Measurements from ENCODE around the gene HNRNPAB.

The HNRNPAB gene

GRCh38 chr5:178214160-178214803 is 9.9 kb downstream of the HNRNPAB start:
- H3K4me3 Mint-ChIP-seq, result no peak overlapping the region
- peaks cover 51% of the 10 kb centered on the region for H3K4me1 Mint-ChIP-seq
- no peaks in the 10 kb centered on the region for H3K27me3 Mint-ChIP-seq
- ATAC-seq, result no peak
- H3K27ac Mint-ChIP-seq, result peak overlapping the region; percentile 63
- peaks cover 68% of the 10 kb centered on the region for H3K36me3 Mint-ChIP-seq
- H3K9me3 Mint-ChIP-seq, result no peaks in the 10 kb centered on the region

- peak overlapping the region; percentile 63 for H3K27ac Mint-ChIP-seq
- no peaks in the 10 kb centered on the region for H3K27me3 Mint-ChIP-seq
- peaks cover 41% of the 10 kb centered on the region for H3K4me1 Mint-ChIP-seq
- no peaks in the 10 kb centered on the region for H3K9me3 Mint-ChIP-seq
- ATAC-seq, result no peak
- peaks cover 63% of the 10 kb centered on the region for H3K36me3 Mint-ChIP-seq
- no peak overlapping the region for H3K4me3 Mint-ChIP-seq
Observed at GRCh38 chr5:178215280-178216002, 11.1 kb downstream of the HNRNPAB start.

GRCh38 chr5:178216088-178216534 is 11.8 kb downstream of the HNRNPAB start:
- peak; percentile 70 for ATAC-seq
- Mint-ChIP-seq H3K27me3 (no peaks in the 10 kb centered on the region), H3K27ac (peak overlapping the region; percentile 63), H3K4me3 (peak overlapping the region; percentile 40), H3K4me1 (peaks cover 46% of the 10 kb centered on the region), H3K36me3 (peaks cover 66% of the 10 kb centered on the region), H3K9me3 (no peaks in the 10 kb centered on the region)

- Mint-ChIP-seq H3K4me3 (no peak overlapping the region), H3K27ac (peak overlapping the region; percentile 63), H3K9me3 (no peaks in the 10 kb centered on the region), H3K36me3 (peaks cover 66% of the 10 kb centered on the region), H3K27me3 (no peaks in the 10 kb centered on the region), H3K4me1 (peaks cover 48% of the 10 kb centered on the region)
- ATAC-seq, result no peak
Observed at GRCh38 chr5:178216779-178217178, 12.4 kb downstream of the HNRNPAB start.

GRCh38 chr5:178218237-178218776 is 14.0 kb downstream of the HNRNPAB start:
- peaks cover 63% of the 10 kb centered on the region for H3K36me3 Mint-ChIP-seq
- no peak overlapping the region for H3K4me3 Mint-ChIP-seq
- H3K27me3 Mint-ChIP-seq, result no peaks in the 10 kb centered on the region
- H3K4me1 Mint-ChIP-seq, result peaks cover 54% of the 10 kb centered on the region
- ATAC-seq, result no peak
- no peak overlapping the region for H3K27ac Mint-ChIP-seq
- H3K9me3 Mint-ChIP-seq, result no peaks in the 10 kb centered on the region

GRCh38 chr5:178218827-178219226 is 14.5 kb downstream of the HNRNPAB start:
- no peaks in the 10 kb centered on the region for H3K9me3 Mint-ChIP-seq
- H3K36me3 Mint-ChIP-seq, result peaks cover 63% of the 10 kb centered on the region
- no peak overlapping the region for H3K27ac Mint-ChIP-seq
- H3K4me1 Mint-ChIP-seq, result peaks cover 54% of the 10 kb centered on the region
- H3K27me3 Mint-ChIP-seq, result no peaks in the 10 kb centered on the region
- no peak for ATAC-seq
- H3K4me3 Mint-ChIP-seq, result no peak overlapping the region

- peaks cover 42% of the 10 kb centered on the region for H3K4me1 Mint-ChIP-seq
- H3K4me3 Mint-ChIP-seq, result no peak overlapping the region
- peaks cover 72% of the 10 kb centered on the region for H3K36me3 Mint-ChIP-seq
- peak overlapping the region; percentile 20 for H3K27ac Mint-ChIP-seq
- no peaks in the 10 kb centered on the region for H3K9me3 Mint-ChIP-seq
- no peaks in the 10 kb centered on the region for H3K27me3 Mint-ChIP-seq
- no peak for ATAC-seq
Observed at GRCh38 chr5:178221282-178221681, 16.9 kb downstream of the HNRNPAB start.

GRCh38 chr5:178221853-178222252 is 17.5 kb downstream of the HNRNPAB start:
- no peak for ATAC-seq
- peak overlapping the region; percentile 20 for H3K27ac Mint-ChIP-seq
- H3K4me3 Mint-ChIP-seq, result no peak overlapping the region
- no peaks in the 10 kb centered on the region for H3K9me3 Mint-ChIP-seq
- peaks cover 71% of the 10 kb centered on the region for H3K36me3 Mint-ChIP-seq
- H3K4me1 Mint-ChIP-seq, result peaks cover 41% of the 10 kb centered on the region
- no peaks in the 10 kb centered on the region for H3K27me3 Mint-ChIP-seq

GRCh38 chr5:178222292-178222691 is 18.0 kb downstream of the HNRNPAB start:
- H3K4me1 Mint-ChIP-seq, result peaks cover 45% of the 10 kb centered on the region
- no peaks in the 10 kb centered on the region for H3K27me3 Mint-ChIP-seq
- peak overlapping the region; percentile 20 for H3K27ac Mint-ChIP-seq
- H3K9me3 Mint-ChIP-seq, result no peaks in the 10 kb centered on the region
- H3K36me3 Mint-ChIP-seq, result peaks cover 71% of the 10 kb centered on the region
- no peak for ATAC-seq
- H3K4me3 Mint-ChIP-seq, result no peak overlapping the region

GRCh38 chr5:178223196-178223773 is 19.0 kb downstream of the HNRNPAB start:
- peaks cover 76% of the 10 kb centered on the region for H3K36me3 Mint-ChIP-seq
- no peaks in the 10 kb centered on the region for H3K9me3 Mint-ChIP-seq
- peaks cover 55% of the 10 kb centered on the region for H3K4me1 Mint-ChIP-seq
- no peaks in the 10 kb centered on the region for H3K27me3 Mint-ChIP-seq
- H3K4me3 Mint-ChIP-seq, result no peak overlapping the region
- H3K27ac Mint-ChIP-seq, result peak overlapping the region; percentile 40
- no peak for ATAC-seq

- H3K4me3 Mint-ChIP-seq, result no peak overlapping the region
- peaks cover 61% of the 10 kb centered on the region for H3K4me1 Mint-ChIP-seq
- H3K9me3 Mint-ChIP-seq, result no peaks in the 10 kb centered on the region
- H3K27ac Mint-ChIP-seq, result peak overlapping the region; percentile 40
- peaks cover 76% of the 10 kb centered on the region for H3K36me3 Mint-ChIP-seq
- H3K27me3 Mint-ChIP-seq, result no peaks in the 10 kb centered on the region
- ATAC-seq, result no peak
Observed at GRCh38 chr5:178223828-178224335, 19.5 kb downstream of the HNRNPAB start.

GRCh38 chr5:178224403-178224802 is 20.1 kb downstream of the HNRNPAB start:
- ATAC-seq, result no peak
- Mint-ChIP-seq H3K36me3 (peaks cover 76% of the 10 kb centered on the region), H3K4me3 (no peak overlapping the region), H3K27ac (no peak overlapping the region), H3K4me1 (peaks cover 66% of the 10 kb centered on the region), H3K9me3 (no peaks in the 10 kb centered on the region), H3K27me3 (no peaks in the 10 kb centered on the region)

GRCh38 chr5:178225174-178225573 is 20.8 kb downstream of the HNRNPAB start:
- Mint-ChIP-seq H3K27me3 (no peaks in the 10 kb centered on the region), H3K9me3 (no peaks in the 10 kb centered on the region), H3K36me3 (peaks cover 79% of the 10 kb centered on the region), H3K4me3 (no peak overlapping the region), H3K4me1 (peaks cover 74% of the 10 kb centered on the region), H3K27ac (no peak overlapping the region)
- no peak for ATAC-seq

- Mint-ChIP-seq H3K27ac (peak overlapping the region; percentile 11), H3K36me3 (peaks cover 73% of the 10 kb centered on the region), H3K4me1 (peaks cover 73% of the 10 kb centered on the region), H3K4me3 (no peak overlapping the region), H3K27me3 (no peaks in the 10 kb centered on the region), H3K9me3 (no peaks in the 10 kb centered on the region)
- no peak for ATAC-seq
Observed at GRCh38 chr5:178227138-178227659, 22.9 kb downstream of the HNRNPAB start.

- H3K27ac Mint-ChIP-seq, result peak overlapping the region; percentile 11
- H3K9me3 Mint-ChIP-seq, result no peaks in the 10 kb centered on the region
- H3K4me1 Mint-ChIP-seq, result peaks cover 73% of the 10 kb centered on the region
- H3K27me3 Mint-ChIP-seq, result no peaks in the 10 kb centered on the region
- no peak for ATAC-seq
- no peak overlapping the region for H3K4me3 Mint-ChIP-seq
- peaks cover 72% of the 10 kb centered on the region for H3K36me3 Mint-ChIP-seq
Observed at GRCh38 chr5:178227929-178228328, 23.6 kb downstream of the HNRNPAB start.
